Measurements from ENCODE around the gene RILPL2. TPM values are rescaled to one million over a fixed set of nuclear protein-coding genes. Genes with fewer than 3 reads are reported as not detected.
"Not testable (repeated sequence)": the region's sequence is repeated elsewhere in the genome, so short reads cannot be mapped to it uniquely, and the experiment has no call there.

RILPL2 gene
- total and polyA plus RNA-seq, 2 of the 13 experiments (the other 11 are each of a cell fraction or from before 2014, with no cell fraction given): 2.7 to 8.1 TPM

GRCh38 chr12:123409284-123410040, 27.0 kb downstream of the RILPL2 start:
- peak; percentile 25 for TF ChIP-seq RBM22 (optimal IDR thresholded peaks at IDR 0.05; ENCODE audit: low read length)
- FAIRE-seq; BruUV-seq (replicated peaks); in situ Hi-C loops (cut with HindIII; ENCODE audit: extremely low pct_ligation_motif_present, low pct_unique_long_range_greater_than_20kb); ATAC-seq; H3K27me3 ChIP-seq (ENCODE audit: control insufficient read depth in 1 of 2, insufficient read depth in 2 of 2, low read length in 2 of 2); H3K9me3 ChIP-seq (ENCODE audit: low read length); H3K4me3 ChIP-seq (replicated peaks in 1 of 3; ENCODE audit: insufficient read depth in 1 of 3, low read depth in 2 of 3, low read length in 3 of 3); CTCF ChIA-PET (ENCODE audit: low intra/inter-chr PET ratio, low total read pairs); H3K4me2 ChIP-seq (ENCODE audit: low read depth, low read length); H4K20me1 ChIP-seq (ENCODE audit: insufficient read depth, low read length); DNase-seq (ENCODE audit: low spot score); H3K27ac ChIP-seq (ENCODE audit: extremely low read length, insufficient read depth, low read length); H3K9ac ChIP-seq (ENCODE audit: insufficient read depth, low read depth, low read length); intact Hi-C loops (cut with micrococcal nuclease; ENCODE audit: unreplicated experiment); H3K4me1 ChIP-seq (ENCODE audit: insufficient read depth, low read length); H2AFZ ChIP-seq (ENCODE audit: low read length); H3K79me2 ChIP-seq (ENCODE audit: insufficient read depth, low read length): not testable (repeated sequence)
- WGBS (ENCODE audit: low lambda C conversion rate): over 99% methylated on average over 11 of the region's 11 CpGs
- H3K36me3 ChIP-seq (replicated peaks in 1 of 2; ENCODE audit: control insufficient read depth in 1 of 2, insufficient read depth in 2 of 2, low read length in 2 of 2): peaks cover 5 to 23% of the 10 kb centered on the region in 2 experiments
- POLR2A ChIA-PET: interaction anchor here (1.5 kb wide), 1 partner anchor 177 kb away, joined by 3 read pairs; the partner anchor contains the start of gene MPHOSPH9

- H3K27me3 ChIP-seq (ENCODE audit: control insufficient read depth in 1 of 2, insufficient read depth in 2 of 2, low read length in 2 of 2); DNase-seq (ENCODE audit: low spot score); intact Hi-C loops (cut with micrococcal nuclease; ENCODE audit: unreplicated experiment); H2AFZ ChIP-seq (ENCODE audit: low read length); H3K4me2 ChIP-seq (ENCODE audit: low read depth, low read length); POLR2A ChIA-PET; H3K9ac ChIP-seq (ENCODE audit: insufficient read depth, low read depth, low read length); H3K4me1 ChIP-seq (ENCODE audit: insufficient read depth, low read length); H3K27ac ChIP-seq (ENCODE audit: extremely low read length, insufficient read depth, low read length); CTCF ChIA-PET (ENCODE audit: low intra/inter-chr PET ratio, low total read pairs); H4K20me1 ChIP-seq (ENCODE audit: insufficient read depth, low read length); ATAC-seq; in situ Hi-C loops (cut with HindIII; ENCODE audit: extremely low pct_ligation_motif_present, low pct_unique_long_range_greater_than_20kb); H3K9me3 ChIP-seq (ENCODE audit: low read length); H3K79me2 ChIP-seq (ENCODE audit: insufficient read depth, low read length); H3K4me3 ChIP-seq (replicated peaks in 1 of 3; ENCODE audit: insufficient read depth in 1 of 3, low read depth in 2 of 3, low read length in 3 of 3): not testable (repeated sequence)
- 92% methylated on average over 2 of the region's 7 CpGs for WGBS (ENCODE audit: low lambda C conversion rate)
- peaks cover 11 to 31% of the 10 kb centered on the region in 2 experiments for H3K36me3 ChIP-seq (replicated peaks in 1 of 2; ENCODE audit: control insufficient read depth in 1 of 2, insufficient read depth in 2 of 2, low read length in 2 of 2)
- FAIRE-seq: peak; percentile 8
- BruUV-seq (replicated peaks): TSS peak; percentile 45
These were observed 27.9 kb downstream of the RILPL2 start for GRCh38 chr12:123408619-123409018.

Data from HepG2 (cell line).